OCI-LY3 (cell line): ENCODE measurements around the gene FGG.
A peak's percentile ranks its signal among the peaks of the same experiment; 100 is the strongest.

Experiments
- H2AFZ ChIP-seq: fragments of 200-600, 300-600 bp; shearing (Covaris generic); 2 replicates; pipeline ENCODE4 v1.6.0; 2014; ENCODE audit warnings: antibody characterized with exemption, low read depth, low read length
- H3K27ac ChIP-seq: fragments of 200-600, 300-600 bp; sonication (generic); 2 replicates; pipeline ENCODE4 v1.5.1; 2014; ENCODE audit warnings: mild to moderate bottlenecking, low read length, moderate library complexity, mixed read lengths
- H3K27me3 ChIP-seq: fragments of 200-600, 300-600 bp; sonication (generic); 2 replicates; pipeline ENCODE4 v1.6.1; 2014; ENCODE audit warnings: low read depth, low read length, mixed read lengths
- H3K36me3 ChIP-seq: fragments of 200-600, 300-600 bp; sonication (generic); replicated peaks from 2 replicates; pipeline ENCODE3; 2014; ENCODE audit warnings: low read depth, low read length, mixed read lengths
- H3K4me1 ChIP-seq: fragments of 300-600, 200-600 bp; sonication (generic); 2 replicates; pipeline ENCODE4 v1.6.1; 2014; ENCODE audit warnings: low read length, mixed read lengths
- H3K4me2 ChIP-seq: fragments of 200-600, 300-600 bp; sonication (generic); 2 replicates; pipeline ENCODE4 v1.6.1; 2014; ENCODE audit warnings: low read length, mixed read lengths
- H3K4me3 ChIP-seq: fragments of 300-600, 200-600 bp; sonication (generic); 2 replicates; pipeline ENCODE4 v1.5.1; 2014; ENCODE audit warnings: antibody characterized with exemption, mild to moderate bottlenecking, low read length, moderate library complexity
- H3K79me2 ChIP-seq: fragments of 300-600, 200-600 bp; shearing (Covaris generic); 2 replicates; pipeline ENCODE4 v1.6.1; 2014; ENCODE audit warnings: mild to moderate bottlenecking, low read length, mixed read lengths
- H3K9ac ChIP-seq: fragments of 300-600, 200-600 bp; shearing (Covaris generic); 2 replicates; pipeline ENCODE4 v1.6.0; 2014; ENCODE audit warnings: mild to moderate bottlenecking, low read length, moderate library complexity
- H3K9me3 ChIP-seq: fragments of 200-600, 300-600 bp; shearing (Covaris generic); 2 replicates; pipeline ENCODE4 v1.6.1; 2014; ENCODE audit warnings: low read length, mixed read lengths; ENCODE audit not compliant: insufficient read depth
- H4K20me1 ChIP-seq: fragments of 200-600, 300-600 bp; sonication (generic); 2 replicates; pipeline ENCODE4 v1.6.1; 2016; ENCODE audit warnings: low read length, mixed read lengths; ENCODE audit not compliant: insufficient read depth
- EZH2phosphoT487 ChIP-seq: fragments of 200-600 bp; shearing (Covaris generic); IDR thresholded peaks from 2 replicates; pipeline ENCODE4 v1.6.1; 2018; ENCODE audit warnings: antibody characterized with exemption, mixed run types, low read depth
- TF ChIP-seq, protein P1 (sequence below): fragments of 200-600, 300-600 bp; sonication (generic); IDR thresholded peaks from 2 replicates; pipeline ENCODE4 v1.5.1; 2014; ENCODE audit warnings: antibody characterized with exemption, low read length, low read depth

FGG gene

DNA sequence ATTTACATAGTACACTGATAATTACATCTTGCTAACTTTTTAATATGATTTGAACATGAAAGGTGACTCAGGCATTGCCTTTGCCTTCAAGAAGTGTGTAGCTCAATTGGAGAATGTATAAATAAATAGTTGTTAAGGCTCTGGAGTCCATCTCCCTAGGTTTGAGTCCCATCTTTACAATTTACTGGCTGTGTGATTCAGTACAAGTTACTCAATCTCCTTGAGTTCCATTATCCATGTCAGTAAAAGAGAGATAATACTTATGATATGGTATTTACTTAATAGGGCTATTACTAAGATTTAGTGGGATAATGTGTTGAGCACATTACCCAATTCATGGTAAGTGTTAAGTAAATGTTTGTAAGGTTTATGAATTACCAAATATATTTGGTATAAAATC lies 1.9 kb upstream of the FGG start:
- peaks cover 3% of the 10 kb centered on the region for H3K27me3 ChIP-seq
- no peak overlapping the region for H3K9ac ChIP-seq
- TF ChIP-seq, protein P1, sequence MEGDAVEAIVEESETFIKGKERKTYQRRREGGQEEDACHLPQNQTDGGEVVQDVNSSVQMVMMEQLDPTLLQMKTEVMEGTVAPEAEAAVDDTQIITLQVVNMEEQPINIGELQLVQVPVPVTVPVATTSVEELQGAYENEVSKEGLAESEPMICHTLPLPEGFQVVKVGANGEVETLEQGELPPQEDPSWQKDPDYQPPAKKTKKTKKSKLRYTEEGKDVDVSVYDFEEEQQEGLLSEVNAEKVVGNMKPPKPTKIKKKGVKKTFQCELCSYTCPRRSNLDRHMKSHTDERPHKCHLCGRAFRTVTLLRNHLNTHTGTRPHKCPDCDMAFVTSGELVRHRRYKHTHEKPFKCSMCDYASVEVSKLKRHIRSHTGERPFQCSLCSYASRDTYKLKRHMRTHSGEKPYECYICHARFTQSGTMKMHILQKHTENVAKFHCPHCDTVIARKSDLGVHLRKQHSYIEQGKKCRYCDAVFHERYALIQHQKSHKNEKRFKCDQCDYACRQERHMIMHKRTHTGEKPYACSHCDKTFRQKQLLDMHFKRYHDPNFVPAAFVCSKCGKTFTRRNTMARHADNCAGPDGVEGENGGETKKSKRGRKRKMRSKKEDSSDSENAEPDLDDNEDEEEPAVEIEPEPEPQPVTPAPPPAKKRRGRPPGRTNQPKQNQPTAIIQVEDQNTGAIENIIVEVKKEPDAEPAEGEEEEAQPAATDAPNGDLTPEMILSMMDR: no peak
- TF ChIP-seq EZH2phosphoT487: no peak
- no peaks in the 10 kb centered on the region for H3K36me3 ChIP-seq
- no peaks in the 10 kb centered on the region for H3K9me3 ChIP-seq
- H4K20me1 ChIP-seq: no peaks in the 10 kb centered on the region
- no peaks in the 10 kb centered on the region for H3K79me2 ChIP-seq
- H2AFZ ChIP-seq: no peak overlapping the region
- no peak overlapping the region for H3K27ac ChIP-seq
- H3K4me3 ChIP-seq: no peak overlapping the region
- peaks cover 9% of the 10 kb centered on the region; the same call in 1 of the 2 replicates for H3K4me1 ChIP-seq
- no peak overlapping the region for H3K4me2 ChIP-seq

DNA sequence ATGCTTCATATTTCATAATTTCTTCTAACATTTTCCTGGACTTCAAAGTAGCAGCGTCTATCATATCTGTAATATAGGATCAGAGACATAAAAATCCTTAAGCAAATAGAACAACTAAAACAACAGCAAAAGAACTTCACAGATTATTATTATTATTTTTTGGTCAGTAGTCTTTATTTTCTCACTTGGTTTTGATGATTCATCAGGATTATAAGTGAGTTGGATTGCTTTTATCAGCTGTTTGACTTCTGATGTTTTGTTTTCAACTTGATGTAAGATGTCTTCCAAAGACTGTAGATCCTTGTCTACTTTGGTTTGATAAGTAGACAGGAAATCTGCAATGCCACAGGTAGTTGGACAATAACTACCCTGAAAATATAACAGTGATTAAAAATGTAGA lies 623 bp downstream of the FGG start:
- Histone ChIP-seq H3K4me3 (no peak overlapping the region), H3K9ac (no peak overlapping the region), H4K20me1 (no peaks in the 10 kb centered on the region), H3K4me1 (peaks cover 6% of the 10 kb centered on the region; the same call in 1 of the 2 replicates), H3K36me3 (no peaks in the 10 kb centered on the region), H3K27ac (no peak overlapping the region), H3K27me3 (peaks cover 6% of the 10 kb centered on the region), H3K4me2 (no peak overlapping the region), H3K9me3 (no peaks in the 10 kb centered on the region), H3K79me2 (no peaks in the 10 kb centered on the region), H2AFZ (no peak overlapping the region)
- TF ChIP-seq, protein P1: no peak
- TF ChIP-seq EZH2phosphoT487: no peak

DNA sequence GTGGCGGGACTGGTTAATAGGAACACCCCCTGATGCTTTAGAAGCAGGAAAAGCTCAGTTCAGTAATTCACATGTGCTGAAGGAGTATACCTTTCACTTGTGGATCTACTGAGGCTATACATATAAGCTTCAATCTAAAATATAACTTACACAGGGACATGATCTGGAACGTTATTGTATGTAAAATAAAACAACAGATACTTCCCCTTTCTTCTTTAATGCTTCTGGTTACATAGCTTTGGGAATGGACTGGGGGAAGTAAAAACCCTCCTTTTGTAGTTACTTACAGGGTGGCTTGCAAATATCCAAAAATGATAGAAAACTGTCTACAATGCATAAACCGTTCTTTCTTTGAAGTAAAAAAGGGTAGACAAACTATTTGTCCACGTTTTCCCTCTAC lies 1.9 kb downstream of the FGG start:
- H3K4me1 ChIP-seq: no peaks in the 10 kb centered on the region
- H3K4me2 ChIP-seq: no peak overlapping the region
- no peak overlapping the region for H3K27ac ChIP-seq
- H3K9ac ChIP-seq: no peak overlapping the region
- no peak overlapping the region for H3K4me3 ChIP-seq
- H3K79me2 ChIP-seq: no peaks in the 10 kb centered on the region
- TF ChIP-seq, protein P1: no peak
- no peak for TF ChIP-seq EZH2phosphoT487
- no peaks in the 10 kb centered on the region for H3K36me3 ChIP-seq
- peaks cover 8% of the 10 kb centered on the region for H3K27me3 ChIP-seq
- 0 out of 2 replicates have a peak overlapping the region, but pooled peaks have one; percentile 6 for H2AFZ ChIP-seq
- H3K9me3 ChIP-seq: no peaks in the 10 kb centered on the region
- no peaks in the 10 kb centered on the region for H4K20me1 ChIP-seq

DNA sequence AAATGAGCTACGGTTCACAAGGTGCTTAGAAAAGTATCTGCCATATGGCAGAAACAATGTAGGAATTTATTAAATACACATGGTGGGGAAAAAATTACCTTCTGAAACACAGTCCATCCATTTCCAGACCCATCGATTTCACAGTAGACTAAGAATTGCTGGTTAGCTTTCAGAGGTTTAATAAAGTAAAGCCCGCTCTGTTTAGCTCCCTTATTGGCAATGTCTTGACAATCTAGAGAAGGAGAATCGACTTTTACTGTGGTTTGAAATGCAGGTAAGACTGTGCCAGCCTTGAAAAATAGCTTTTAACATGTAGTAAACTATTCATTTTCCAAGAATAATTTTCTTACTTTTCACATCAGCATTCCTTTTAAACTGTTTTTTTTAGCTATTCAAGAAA lies 2.9 kb downstream of the FGG start:
- H4K20me1 ChIP-seq: no peaks in the 10 kb centered on the region
- H2AFZ ChIP-seq: no peak overlapping the region
- H3K27ac ChIP-seq: no peak overlapping the region
- H3K4me2 ChIP-seq: no peak overlapping the region
- TF ChIP-seq, protein P1: no peak
- TF ChIP-seq EZH2phosphoT487: no peak
- no peaks in the 10 kb centered on the region for H3K9me3 ChIP-seq
- H3K9ac ChIP-seq: no peak overlapping the region
- no peak overlapping the region for H3K4me3 ChIP-seq
- no peaks in the 10 kb centered on the region for H3K79me2 ChIP-seq
- H3K36me3 ChIP-seq: no peaks in the 10 kb centered on the region
- H3K27me3 ChIP-seq: peaks cover 10% of the 10 kb centered on the region
- no peaks in the 10 kb centered on the region for H3K4me1 ChIP-seq
